A204.1 (cell line): ENCODE results near the gene CDKL1.
"Not testable (repeated sequence)": the region's sequence is repeated elsewhere in the genome, so short reads cannot be mapped to it uniquely, and the experiment has no call there.

Experiments
- FAIRE-seq: peaks from 2 replicates; lab custom pipeline; 2012; peaks lifted over from hg19 to GRCh38; lab: Jason Lieb, UNC

CDKL1 gene

GRCh38 chr14:50387548-50387947 lies 9.1 kb downstream of the CDKL1 start:
- no peak for FAIRE-seq

GRCh38 chr14:50383618-50384225 lies 13.0 kb downstream of the CDKL1 start:
- FAIRE-seq, result no peak

DNA sequence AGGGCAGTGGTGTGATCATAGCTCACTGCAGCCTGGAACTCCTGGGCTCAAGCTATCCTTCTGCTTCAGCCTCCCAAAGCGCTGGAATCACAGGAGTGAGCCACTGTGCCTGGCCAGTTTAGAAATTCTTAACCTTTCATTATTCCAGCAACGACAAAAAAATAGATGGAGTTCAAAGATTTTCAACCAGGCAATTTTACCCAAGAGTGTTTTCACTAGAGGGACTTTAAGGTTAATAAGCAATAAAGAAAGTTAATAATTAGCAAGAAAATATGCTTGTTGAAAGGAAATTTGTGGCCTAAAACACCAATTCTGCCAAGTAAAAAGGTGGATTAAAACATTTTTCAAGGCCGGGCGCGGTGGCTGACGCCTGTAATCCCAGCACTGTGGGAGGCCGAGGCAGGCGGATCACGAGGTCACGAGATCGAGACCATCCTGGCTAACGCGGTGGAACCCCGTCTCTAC lies 14.8 kb downstream of the CDKL1 start:
- no peak for FAIRE-seq

GRCh38 chr14:50381008-50381407 lies 15.7 kb downstream of the CDKL1 start:
- no peak for FAIRE-seq

- FAIRE-seq, result no peak
Observed at GRCh38 chr14:50380455-50380854, 16.2 kb downstream of the CDKL1 start.

DNA sequence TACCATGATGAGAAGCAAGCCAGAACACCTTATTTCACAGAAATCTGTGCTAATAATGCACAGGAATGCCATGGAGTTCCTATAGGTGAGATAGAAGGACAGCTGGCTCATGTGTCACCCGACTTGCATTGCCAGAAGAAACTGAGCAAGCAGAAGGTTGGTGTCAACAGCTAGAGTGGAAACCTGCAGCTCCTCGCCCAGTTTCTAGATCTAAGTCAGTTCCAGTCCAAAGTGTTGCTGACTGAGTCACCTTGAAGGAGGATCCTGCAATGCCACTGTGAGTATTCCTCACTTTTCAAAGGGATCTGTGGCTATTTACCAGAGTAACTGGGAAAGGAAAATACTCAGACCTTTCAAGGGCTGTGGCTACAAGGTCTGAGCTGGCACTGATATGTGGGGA lies 17.1 kb downstream of the CDKL1 start:
- FAIRE-seq, result no peak

DNA sequence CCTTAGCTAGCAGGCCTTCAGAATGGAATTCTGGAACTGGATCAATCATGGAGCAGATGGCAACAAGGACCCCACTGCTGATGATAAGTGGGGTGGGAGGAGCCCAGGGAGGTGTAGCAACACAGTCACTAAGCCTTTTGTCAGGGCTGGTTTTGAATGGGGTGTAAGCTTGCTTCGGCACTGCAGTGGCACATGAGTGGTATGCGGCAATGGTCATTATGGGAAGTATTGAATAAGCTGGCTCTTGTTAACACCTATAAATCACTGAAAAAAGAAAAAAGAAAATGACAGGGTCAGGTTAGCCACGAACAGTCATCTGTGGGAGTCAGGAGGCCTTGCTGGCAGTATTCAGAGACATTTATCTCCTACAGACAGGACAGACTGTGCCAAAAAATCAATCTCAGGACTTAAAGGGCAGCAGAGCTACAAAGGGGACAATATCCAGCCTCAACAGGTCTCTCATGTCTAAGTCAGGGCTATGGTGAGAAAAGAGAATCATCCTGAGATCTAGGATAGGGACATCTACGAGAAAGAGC lies 19.1 kb downstream of the CDKL1 start:
- no peak for FAIRE-seq

DNA sequence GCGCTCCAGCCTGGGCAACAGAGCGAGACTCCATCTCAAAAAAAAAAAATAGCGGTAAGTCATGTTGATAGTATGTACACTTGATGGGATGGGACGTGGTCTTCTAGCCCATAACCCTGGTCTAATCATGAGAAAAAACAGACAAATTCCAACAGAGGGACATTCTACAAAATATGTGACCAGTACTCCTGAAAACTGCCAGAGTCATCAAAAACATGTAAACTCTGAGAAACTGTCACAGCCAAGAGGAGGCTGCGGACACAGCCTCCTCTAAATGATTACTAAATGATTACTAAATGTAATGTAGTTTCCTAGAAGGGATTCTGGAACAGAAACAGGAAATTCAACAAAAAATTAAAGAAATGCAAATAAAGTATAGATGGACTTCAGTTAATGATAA lies 20.9 kb downstream of the CDKL1 start:
- no peak for FAIRE-seq

GRCh38 chr14:50373959-50374358 lies 22.7 kb downstream of the CDKL1 start:
- FAIRE-seq, result no peak

- no peak for FAIRE-seq
Observed at GRCh38 chr14:50371546-50371945, 25.1 kb downstream of the CDKL1 start.

GRCh38 chr14:50366589-50366988 lies 30.1 kb downstream of the CDKL1 start:
- no peak for FAIRE-seq

DNA sequence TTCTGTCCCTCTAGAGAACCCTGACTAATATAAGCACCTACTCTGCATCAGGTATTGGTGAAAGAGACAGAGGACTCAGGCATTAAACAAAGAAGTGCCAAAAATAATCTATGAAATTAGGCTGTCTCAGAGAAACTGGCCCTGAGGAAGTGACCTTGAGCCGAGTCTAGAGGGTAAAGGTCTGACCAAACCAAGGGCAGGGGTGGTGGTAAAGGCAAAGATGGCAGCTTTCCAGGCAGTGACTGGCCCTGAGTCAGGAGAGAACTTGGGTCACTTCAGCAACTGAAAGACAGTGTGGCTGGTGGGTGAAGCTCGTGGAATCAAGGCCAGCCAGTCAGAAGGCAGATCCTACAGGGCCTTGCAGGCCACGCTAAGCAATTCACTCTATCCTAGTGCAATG lies 30.6 kb downstream of the CDKL1 start:
- no peak for FAIRE-seq

DNA sequence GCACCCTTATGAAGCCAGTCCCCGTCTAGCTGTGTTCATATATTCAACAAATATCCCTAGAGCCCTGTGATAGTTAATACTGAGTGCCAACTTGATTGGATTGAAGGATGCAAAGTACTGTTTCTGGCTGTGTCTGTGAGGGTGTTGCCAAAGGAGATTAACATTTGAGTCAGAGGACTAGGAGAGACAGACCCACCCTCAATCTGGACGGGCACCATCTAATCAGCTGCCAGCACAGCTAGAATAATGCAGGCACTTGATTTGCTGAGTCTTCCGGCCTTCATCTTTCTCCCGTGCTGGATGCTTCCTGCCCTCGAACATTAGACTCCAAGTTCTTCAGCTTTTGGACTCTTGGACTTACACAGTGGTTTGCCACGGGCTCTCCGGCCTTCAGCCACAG lies 31.1 kb downstream of the CDKL1 start:
- not testable (repeated sequence) for FAIRE-seq

DNA sequence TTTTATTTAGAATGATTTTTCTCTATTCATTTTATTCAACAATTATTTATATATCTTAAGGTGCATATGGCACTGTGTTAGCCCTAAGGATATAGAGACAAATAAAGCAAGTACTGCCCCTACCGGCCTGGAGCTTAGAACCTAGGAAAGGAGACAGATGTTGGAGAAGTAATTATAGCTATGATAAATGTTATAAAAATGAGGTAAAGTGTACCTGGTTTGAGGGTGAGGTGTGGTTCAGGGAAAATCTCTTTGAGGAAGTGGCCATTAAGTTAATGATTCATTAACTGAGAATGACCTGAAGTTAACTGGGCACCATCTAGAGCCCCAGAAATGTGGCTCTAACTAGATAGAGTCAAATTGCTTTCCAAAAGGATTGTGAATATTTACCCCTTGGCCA lies 31.9 kb downstream of the CDKL1 start:
- no peak for FAIRE-seq

DNA sequence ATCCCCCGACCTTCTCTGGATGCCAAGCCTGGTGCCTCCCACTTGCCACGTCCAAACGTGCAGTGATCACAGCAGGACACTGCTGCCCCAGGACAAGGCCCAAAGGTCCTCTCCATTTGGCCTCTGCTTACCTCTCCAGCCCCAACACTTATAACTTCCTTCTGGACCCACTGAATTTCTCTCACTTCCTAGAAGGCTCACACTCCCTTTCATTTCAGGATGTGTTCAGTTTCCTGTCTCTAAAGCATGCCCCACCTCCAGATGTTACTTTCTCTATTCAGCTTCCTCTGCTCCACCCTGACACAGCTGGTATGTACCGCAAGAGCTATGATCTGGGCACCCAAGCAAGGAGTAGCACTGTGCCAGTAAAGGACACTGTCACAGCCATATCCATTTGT lies 33.0 kb downstream of the CDKL1 start:
- FAIRE-seq, result no peak

GRCh38 chr14:50362764-50363713 lies 33.6 kb downstream of the CDKL1 start:
- FAIRE-seq, result no peak

DNA sequence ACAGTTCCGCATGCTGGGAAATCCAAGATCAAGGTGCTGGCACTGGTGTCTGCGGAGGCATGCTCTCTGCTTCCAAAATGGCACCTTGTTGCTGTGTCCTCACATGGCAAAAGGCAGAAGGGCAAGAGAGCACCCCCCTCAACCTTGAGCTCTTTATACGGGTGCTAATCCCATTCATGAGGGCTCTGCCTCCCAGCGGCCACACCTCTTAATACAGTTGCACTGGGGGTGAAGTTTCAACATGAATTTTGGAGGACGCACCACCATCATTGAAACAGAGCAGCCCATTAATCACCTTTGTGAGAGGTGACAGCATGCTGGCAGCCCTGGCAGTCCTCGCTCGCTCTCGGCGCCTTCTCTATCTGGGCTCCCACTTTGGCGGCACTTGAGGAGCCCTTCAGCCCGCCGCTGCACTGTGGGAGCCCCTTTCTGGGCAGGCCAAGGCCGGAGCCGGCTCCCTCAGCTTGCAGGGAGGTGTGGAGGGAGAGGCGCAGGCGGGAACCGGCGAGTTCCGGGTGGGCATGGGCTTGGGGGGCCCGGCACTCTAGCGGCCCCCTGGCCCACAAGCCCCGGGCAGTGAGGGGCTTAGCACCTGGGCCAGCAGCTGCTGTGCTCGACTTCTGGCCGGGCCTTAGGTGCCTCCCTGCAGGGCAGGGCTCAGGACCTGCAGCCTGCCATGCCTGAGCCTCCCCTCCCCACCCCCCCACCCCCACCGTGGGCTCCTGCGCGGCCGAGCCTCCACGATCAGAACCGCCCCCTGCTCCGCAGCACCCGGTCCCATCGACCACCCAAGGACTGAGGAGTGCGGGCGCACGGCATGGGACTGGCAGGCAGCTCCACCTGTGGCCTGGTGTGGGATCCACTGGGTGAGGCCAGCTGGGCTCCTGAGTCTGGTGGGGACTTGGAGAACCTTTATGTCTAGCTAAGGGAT lies 34.9 kb downstream of the CDKL1 start:
- not testable (repeated sequence) for FAIRE-seq

DNA sequence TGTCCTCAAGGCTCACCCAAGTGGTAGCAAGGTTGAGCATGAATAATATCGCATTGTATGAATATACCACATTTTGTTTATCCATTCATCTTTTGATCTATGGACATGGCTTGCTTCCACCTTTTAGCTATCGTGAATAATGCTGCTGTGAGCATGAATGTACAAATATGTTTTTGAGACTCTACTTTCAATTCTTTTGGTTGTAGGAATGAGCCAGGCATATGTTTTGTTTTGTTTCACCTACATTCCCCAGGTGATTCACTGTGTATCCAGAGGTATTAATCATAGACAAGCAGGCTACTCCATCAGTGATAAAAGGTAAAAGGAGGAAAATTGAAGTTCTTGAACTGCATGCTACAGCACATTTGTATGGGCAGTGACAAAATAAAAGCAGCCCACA lies 35.8 kb downstream of the CDKL1 start:
- FAIRE-seq, result no peak

DNA sequence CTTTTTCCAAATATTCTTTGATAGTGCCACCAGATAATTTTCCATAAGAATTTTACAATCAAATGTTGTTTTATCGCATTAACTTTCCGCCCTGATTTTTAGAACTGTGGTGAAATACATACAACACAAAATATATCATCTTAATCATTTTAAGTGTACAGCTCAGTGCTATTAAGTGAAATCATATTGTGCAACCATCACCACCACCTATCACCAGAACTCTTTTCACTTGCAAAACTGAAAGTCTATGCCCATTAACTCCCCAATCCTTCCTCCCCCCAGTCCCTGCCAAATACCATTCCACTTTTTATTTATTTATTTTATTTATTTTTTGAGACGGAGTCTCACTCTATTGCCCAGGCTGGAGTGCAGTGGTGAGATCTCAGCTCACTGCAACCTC lies 36.6 kb downstream of the CDKL1 start:
- FAIRE-seq, result no peak

GRCh38 chr14:50359631-50360030 lies 37.0 kb downstream of the CDKL1 start:
- FAIRE-seq, result no peak

- FAIRE-seq, result no peak
Observed at GRCh38 chr14:50357753-50358395, 38.8 kb downstream of the CDKL1 start.

DNA sequence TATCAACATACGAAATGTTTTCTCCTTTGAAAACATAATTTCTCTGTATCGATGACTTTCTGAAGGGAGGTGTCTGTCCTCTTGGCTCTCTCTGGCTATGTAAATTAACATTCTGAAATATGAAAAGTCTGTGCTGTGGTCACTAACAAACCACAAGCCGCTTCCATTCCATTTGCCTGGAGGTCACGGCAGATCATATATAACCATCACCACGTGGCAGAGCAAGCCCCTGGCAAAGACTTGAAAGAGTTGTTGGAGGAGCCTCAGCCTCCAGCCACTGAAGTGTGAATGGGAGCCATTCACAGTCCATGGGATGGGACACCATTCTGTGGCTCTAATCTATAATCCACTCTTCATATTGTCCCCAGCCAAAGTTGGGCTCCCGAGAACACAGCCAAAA lies 39.6 kb downstream of the CDKL1 start:
- no peak for FAIRE-seq
